ENCODE results near the gene SAE1. TPM values are rescaled to one million over a fixed set of nuclear protein-coding genes. Genes with fewer than 3 reads are reported as not detected.

Gene SAE1
- total and polyA plus RNA-seq, 11 donors: 15.7 to 84.1 (median 49.7) TPM

DNA sequence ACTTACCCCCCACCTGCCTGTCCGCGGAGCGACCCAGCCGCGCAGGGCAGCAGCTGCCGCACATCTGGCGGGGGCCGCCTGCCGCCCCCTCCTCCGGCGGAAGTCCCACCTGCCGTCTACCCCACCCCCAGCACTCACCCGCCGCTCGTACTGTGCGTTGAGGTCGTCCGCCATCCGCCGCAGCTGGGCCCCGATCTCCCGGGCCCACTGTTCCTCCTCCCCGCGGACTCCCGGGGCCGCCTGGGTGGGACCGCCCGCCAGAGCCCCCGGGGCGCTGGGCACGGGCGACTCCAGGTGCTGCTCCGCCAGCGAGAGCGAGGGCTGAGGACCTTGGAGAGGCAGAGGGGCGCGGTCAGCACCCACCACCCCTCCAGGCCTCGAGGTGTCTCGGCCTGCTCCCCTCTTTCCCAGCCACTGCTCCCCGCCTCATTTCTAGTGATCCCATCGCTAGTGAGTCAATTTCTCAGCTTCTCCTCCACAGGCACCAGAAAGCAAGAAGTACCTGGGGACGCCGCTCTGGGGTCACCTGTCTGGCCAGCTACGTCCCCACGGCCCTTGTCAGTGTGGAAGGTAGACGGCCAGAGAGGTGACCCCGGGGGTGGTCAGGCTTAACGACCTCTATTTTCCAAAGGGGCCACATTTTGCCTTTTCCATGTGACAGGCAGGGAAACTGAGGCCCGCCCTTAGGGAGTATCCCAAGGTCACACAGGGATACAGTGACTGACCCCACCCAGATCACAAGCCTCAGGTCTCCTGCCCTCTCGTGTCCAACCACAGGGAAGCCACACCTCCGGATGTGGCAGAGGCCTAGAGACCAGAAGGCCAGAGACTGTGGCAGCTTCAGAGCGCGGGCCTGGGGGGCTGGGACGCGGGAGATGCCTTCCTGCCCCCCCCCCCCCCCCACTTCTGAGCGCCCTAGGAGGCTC is 96.1 kb downstream of the SAE1 start:
- intact Hi-C loops (cut with DNase I): loop anchor here in 3 of 10 donors (1.0 to 5.0 kb wide), 4 partner anchors 16 to 69 kb away; no protein-coding TSS in a partner anchor
- 3 to 9% (median 3%) methylated on average over 10 to 56 of the region's 56 CpGs for WGBS, 4 donors
- peak overlapping the region; percentile 97 to 100 (median 100) for H3K27ac ChIP-seq
- H3K9me3 ChIP-seq: no peaks in the 10 kb centered on the region
- TF ChIP-seq POLR2A (IDR thresholded peaks at IDR 0.05) (peak in 1 of 2 donors; percentile 73), CTCF (IDR thresholded peaks at IDR 0.05) (peak in 3 of 12 donors; percentile 28 to 32 (median 29))
- no peaks in the 10 kb centered on the region for H3K27me3 ChIP-seq
- DNase-seq (peak; percentile 88 to 95 (median 91)), ATAC-seq (peak; percentile 73 to 86 (median 78))
- H3K36me3 ChIP-seq: peaks cover 0 to 36% (median 16%) of the 10 kb centered on the region in 9 donors
- H3K4me3 ChIP-seq: peak overlapping the region; percentile 44 to 99 (median 88)
- H3K4me1 ChIP-seq: peaks cover 0 to 58% (median 32%) of the 10 kb centered on the region in 12 donors

- H3K9me3 ChIP-seq: no peaks in the 10 kb centered on the region
- peaks cover 0 to 66% (median 36%) of the 10 kb centered on the region in 12 donors for H3K4me1 ChIP-seq
- peak overlapping the region; percentile 97 to 100 (median 100) for H3K27ac ChIP-seq
- H3K27me3 ChIP-seq: no peaks in the 10 kb centered on the region
- TF ChIP-seq CTCF (IDR thresholded peaks at IDR 0.05) (no peak), POLR2A (IDR thresholded peaks at IDR 0.05) (peak in 1 of 2 donors; percentile 40)
- peak overlapping the region; percentile 34 to 99 (median 88) for H3K4me3 ChIP-seq
- DNase-seq (peak; percentile 91 to 96 (median 93)), ATAC-seq (peak; percentile 61 to 73 (median 65))
- 0 to 2% (median 1%) methylated on average over 19 to 27 of the region's 27 CpGs for WGBS, 4 donors
- intact Hi-C loops (cut with DNase I): loop anchor here in 3 of 10 donors (2.0 to 5.0 kb wide), 3 partner anchors 15 to 70 kb away; no protein-coding TSS in a partner anchor
- peaks cover 0 to 28% (median 7%) of the 10 kb centered on the region in 9 donors for H3K36me3 ChIP-seq
Measured at GRCh38 chr19:47227352-47228167, 96.9 kb downstream of the SAE1 start.

DNA sequence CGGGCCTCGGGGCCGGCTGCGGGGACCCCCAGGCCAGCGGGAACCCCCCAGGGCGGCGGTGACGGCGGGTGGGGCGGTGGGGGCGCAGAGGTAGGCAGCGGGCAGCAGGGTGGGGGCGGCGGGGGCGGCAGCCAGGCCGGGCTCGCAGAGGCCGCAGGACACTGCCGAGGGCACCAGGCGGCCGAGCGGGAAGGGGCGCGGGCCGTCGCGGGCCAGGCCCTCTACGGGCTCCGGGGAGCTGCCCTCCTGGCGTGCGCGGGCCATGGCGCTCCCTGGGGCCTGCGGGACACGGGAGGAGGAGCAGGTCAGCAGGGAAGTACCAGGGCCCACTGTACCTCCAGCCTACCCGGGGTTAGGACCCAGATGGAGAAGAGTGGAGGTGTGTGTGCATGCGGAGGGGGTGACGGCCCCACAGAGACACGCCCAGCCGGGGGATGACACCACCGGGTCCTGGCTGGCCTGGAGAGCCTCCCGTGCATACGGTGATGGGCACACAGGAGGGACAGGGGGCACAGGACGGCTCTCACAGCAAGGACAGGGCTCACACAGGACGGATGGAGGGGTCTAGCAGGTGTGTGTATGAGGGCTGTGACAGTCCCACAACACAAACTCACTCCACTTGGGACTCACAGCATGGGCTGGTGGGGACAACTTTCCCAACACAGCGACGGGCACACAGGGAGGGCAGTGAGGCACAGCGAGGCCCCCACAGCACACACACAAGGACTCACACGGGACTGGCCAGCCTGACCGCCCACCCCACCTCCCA is 97.7 kb downstream of the SAE1 start:
- H3K27ac ChIP-seq: peak overlapping the region; percentile 97 to 100 (median 100)
- peak in 3 of 4 donors; percentile 0 to 5 (median 2) for ATAC-seq
- intact Hi-C loops (cut with DNase I): loop anchor here in 1 of 10 donors (5.0 kb wide), 1 partner anchor 71 kb away; no protein-coding TSS in a partner anchor
- DNase-seq: peak; percentile 55 to 75 (median 60)
- no peaks in the 10 kb centered on the region for H3K27me3 ChIP-seq
- peaks cover 0 to 24% (median 7%) of the 10 kb centered on the region in 9 donors for H3K36me3 ChIP-seq
- no peaks in the 10 kb centered on the region for H3K9me3 ChIP-seq
- no peak for TF ChIP-seq CTCF (IDR thresholded peaks at IDR 0.05)
- TF ChIP-seq POLR2A (IDR thresholded peaks at IDR 0.05): no peak
- H3K4me1 ChIP-seq: peaks cover 0 to 67% (median 36%) of the 10 kb centered on the region in 12 donors
- peak overlapping the region; percentile 34 to 99 (median 88) for H3K4me3 ChIP-seq
- 3 to 7% (median 4%) methylated on average over 32 to 50 of the region's 50 CpGs for WGBS, 4 donors

Data from heart left ventricle (tissue), 16 donors.